Stimulated activated CD4-positive, alpha-beta T cell treated with anti-CD3 and anti-CD28 coated beads, Interleukin-4, amount 100 ng/mL, for 4 hours (primary cell): ENCODE data around the gene POU2AF3.

Experiments used
- DNase-seq, 2 experiments: peaks; one replicate each; pipeline ENCODE4 v3.0.0-alpha.2; 2020

Gene POU2AF3

GRCh38 chr11:111329306-111330204 lies 31.2 kb downstream of the POU2AF3 start:
- DNase-seq = no peak

- no peak for DNase-seq
Measured at GRCh38 chr11:111330234-111330893, 32.0 kb downstream of the POU2AF3 start.

GRCh38 chr11:111331711-111332479 lies 33.5 kb downstream of the POU2AF3 start:
- DNase-seq = no peak

- no peak for DNase-seq
Measured at GRCh38 chr11:111334532-111335502, 36.5 kb downstream of the POU2AF3 start.

GRCh38 chr11:111335549-111335948 lies 37.2 kb downstream of the POU2AF3 start:
- DNase-seq = no peak

- no peak for DNase-seq
Measured at GRCh38 chr11:111336062-111336461, 37.7 kb downstream of the POU2AF3 start.

GRCh38 chr11:111336582-111337256 lies 38.4 kb downstream of the POU2AF3 start:
- no peak for DNase-seq

- DNase-seq = no peak
Measured at GRCh38 chr11:111339758-111340388, 41.5 kb downstream of the POU2AF3 start.

- DNase-seq = no peak
Measured at GRCh38 chr11:111342329-111342728, 44.0 kb downstream of the POU2AF3 start.

GRCh38 chr11:111344032-111344431 lies 45.7 kb downstream of the POU2AF3 start:
- DNase-seq = no peak

- DNase-seq = no peak
Measured at GRCh38 chr11:111347002-111347722, 48.8 kb downstream of the POU2AF3 start.

- no peak for DNase-seq
Measured at GRCh38 chr11:111347723-111348115, 49.4 kb downstream of the POU2AF3 start.

GRCh38 chr11:111348147-111348546 lies 49.8 kb downstream of the POU2AF3 start:
- DNase-seq = no peak

- no peak for DNase-seq
Measured at GRCh38 chr11:111349191-111349695, 50.9 kb downstream of the POU2AF3 start.

- DNase-seq = no peak
Measured at GRCh38 chr11:111350811-111351210, 52.5 kb downstream of the POU2AF3 start.

- no peak for DNase-seq
Measured at GRCh38 chr11:111351374-111352055, 53.2 kb downstream of the POU2AF3 start.

GRCh38 chr11:111352231-111352746 lies 53.9 kb downstream of the POU2AF3 start:
- DNase-seq = no peak

GRCh38 chr11:111352935-111353710 lies 54.8 kb downstream of the POU2AF3 start:
- no peak for DNase-seq
